Activated CD4-positive, alpha-beta T cell treated with anti-CD3 and anti-CD28 coated beads for 36 hours (primary cell): Measurements from ENCODE around the gene IFNA2. TPM values are rescaled to one million over a fixed set of nuclear protein-coding genes. Genes with fewer than 3 reads are reported as not detected.
"Not testable (repeated sequence)": the region's sequence is repeated elsewhere in the genome, so short reads cannot be mapped to it uniquely, and the experiment has no call there.

Experiments
- ATAC-seq: fragments of 200-7000 bp; cut with Tn5 transposase; one replicate; pipeline ENCODE4 v1.10.0; 2021; ENCODE audit warnings: mild to moderate bottlenecking, moderate library complexity
- CTCF ChIA-PET: fragments of 350-600 bp; sonication (Branson Sonifier 250); formaldehyde crosslinking; loops from one replicate; lab custom pipeline; 2021; ENCODE audit warnings: antibody characterized with exemption; lab: Charles Lee
- POLR2A ChIA-PET: fragments of 350-600 bp; sonication (Branson Sonifier 250); formaldehyde crosslinking; loops from one replicate; lab custom pipeline; 2021; ENCODE audit warnings: antibody characterized with exemption, inconsistent platforms; lab: Charles Lee
- DNase-seq: peaks from one replicate; pipeline ENCODE4 v3.0.0-alpha.2; 2020
- H3K27ac Mint-ChIP-seq: one replicate; pipeline ENCODE4 v1.8.0; 2021; ENCODE audit warnings: mixed read lengths
- H3K27me3 Mint-ChIP-seq: one replicate; pipeline ENCODE4 v1.8.0; 2021; ENCODE audit warnings: mixed read lengths
- H3K36me3 Mint-ChIP-seq: one replicate; pipeline ENCODE4 v1.8.0; 2021; ENCODE audit warnings: low read depth, mixed read lengths
- H3K4me1 Mint-ChIP-seq: one replicate; pipeline ENCODE4 v1.8.0; 2021; ENCODE audit warnings: mixed read lengths
- H3K4me3 Mint-ChIP-seq: one replicate; pipeline ENCODE4 v1.8.0; 2021; ENCODE audit warnings: mild to moderate bottlenecking, moderate library complexity, mixed read lengths
- H3K9me3 Mint-ChIP-seq: one replicate; pipeline ENCODE4 v1.8.0; 2021; ENCODE audit warnings: low read depth, mixed read lengths
- intact Hi-C, 2 experiments: fragments of 100-400 bp; cut with DNase I in 1 of 2; cut with micrococcal nuclease in 1 of 2; formaldehyde crosslinking; loops; one replicate each; pipeline versions ENCODE4 v1.14.2 to v1.15.1; 2022 to 2024; cut with DNase I, micrococcal nuclease
- total RNA-seq, 2 experiments: library from RNA; stranded (reverse); gene quantifications; one replicate each; pipeline ENCODE4 v1.2.3, GENCODE V29; 2021

IFNA2 gene
- total RNA-seq, 2 experiments from 2014 or later, result not detected

GRCh38 chr9:21371467-21371866 lies 13.7 kb downstream of the IFNA2 start:
- H3K9me3 Mint-ChIP-seq, CTCF ChIA-PET, DNase-seq, H3K4me3 Mint-ChIP-seq, H3K27ac Mint-ChIP-seq, intact Hi-C loops, POLR2A ChIA-PET, ATAC-seq, H3K36me3 Mint-ChIP-seq, H3K4me1 Mint-ChIP-seq: not testable (repeated sequence)
- H3K27me3 Mint-ChIP-seq, result peaks cover 18% of the 10 kb centered on the region

GRCh38 chr9:21367957-21368356 lies 17.2 kb downstream of the IFNA2 start, which contains the start of gene IFNA13:
IFNA13 (minus strand) TSS chr9:21368057; CDS start chr9:21368010, 47 bp downstream.
- Mint-ChIP-seq H3K9me3 (no peaks in the 10 kb centered on the region), H3K27ac (no peak within 1 kb of the TSS), H3K4me1 (no peaks in the 10 kb centered on the region), H3K4me3 (no peak within 1 kb of the TSS), H3K27me3 (peaks cover 31% of the 10 kb centered on the region), H3K36me3 (no peaks in the 10 kb centered on the region)
- ChIA-PET CTCF (interaction anchor here (1.1 kb wide), 1 partner anchor 24 kb away, joined by 3 read pairs; no protein-coding TSS in a partner anchor), POLR2A (no interaction called here)
- no peak for DNase-seq
- ATAC-seq, result no peak
- intact Hi-C loops, result no loop called here

GRCh38 chr9:21367169-21367568 lies 18.0 kb downstream of the IFNA2 start:
- CTCF ChIA-PET, DNase-seq, H3K9me3 Mint-ChIP-seq, H3K27ac Mint-ChIP-seq, ATAC-seq, H3K4me1 Mint-ChIP-seq, H3K4me3 Mint-ChIP-seq, H3K36me3 Mint-ChIP-seq, intact Hi-C loops, POLR2A ChIA-PET: not testable (repeated sequence)
- peaks cover 31% of the 10 kb centered on the region for H3K27me3 Mint-ChIP-seq

GRCh38 chr9:21362287-21362686 lies 22.9 kb downstream of the IFNA2 start:
- DNase-seq, result no peak
- H3K4me3 Mint-ChIP-seq, result no peak overlapping the region

GRCh38 chr9:21357479-21358460 lies 27.4 kb downstream of the IFNA2 start:
- CTCF ChIA-PET, result interaction anchor here (1.1 to 1.9 kb wide), 6 partner anchors 14 to 77 kb away, joined by 3 to 8 read pairs (median 4); no protein-coding TSS in a partner anchor
- peaks cover 19% of the 10 kb centered on the region for H3K4me1 Mint-ChIP-seq
- intact Hi-C loops, result loop anchor here (1.0 to 10.0 kb wide), 9 partner anchors 22 to 697 kb away; partner anchors contain the start of gene KLHL9 (in 2 of the 2)
- H3K27ac Mint-ChIP-seq, result peak overlapping the region; percentile 70
- peak; percentile 94 for ATAC-seq
- POLR2A ChIA-PET, result no interaction called here
- H3K27me3 Mint-ChIP-seq, result peaks cover 18% of the 10 kb centered on the region
- DNase-seq, result peak; percentile 40
- peaks cover 8% of the 10 kb centered on the region for H3K9me3 Mint-ChIP-seq
- peak overlapping the region; percentile 35 for H3K4me3 Mint-ChIP-seq
- H3K36me3 Mint-ChIP-seq, result peaks cover 9% of the 10 kb centered on the region

More at GRCh38 chr9:21362287-21362686, 22.9 kb downstream of the IFNA2 start:
- intact Hi-C loops, result no loop called here
- H3K27me3 Mint-ChIP-seq, result peaks cover 21% of the 10 kb centered on the region
- CTCF ChIA-PET, result no interaction called here
- H3K4me1 Mint-ChIP-seq, result peaks cover 14% of the 10 kb centered on the region
- H3K9me3 Mint-ChIP-seq, result no peaks in the 10 kb centered on the region
- H3K36me3 Mint-ChIP-seq, result no peaks in the 10 kb centered on the region
- POLR2A ChIA-PET, result no interaction called here
- no peak for ATAC-seq
- H3K27ac Mint-ChIP-seq, result no peak overlapping the region

GRCh38 chr9:21350787-21351186 lies 34.4 kb downstream of the IFNA2 start, which contains the start of gene IFNA6:
IFNA6 (minus strand) TSS chr9:21350887; CDS start chr9:21350887, 0 bp downstream.
- ATAC-seq (no peak), DNase-seq (no peak)
- H3K4me1 Mint-ChIP-seq, result no peaks in the 10 kb centered on the region
- no peak within 1 kb of the TSS for H3K27ac Mint-ChIP-seq
- peaks cover 33% of the 10 kb centered on the region for H3K27me3 Mint-ChIP-seq
- no peak within 1 kb of the TSS for H3K4me3 Mint-ChIP-seq
- H3K36me3 Mint-ChIP-seq, result peaks cover 9% of the 10 kb centered on the region
- intact Hi-C loops, result loop anchor here in 1 of 2 experiments (10.0 kb wide), 1 partner anchor 704 kb away; no protein-coding TSS in a partner anchor
- ChIA-PET CTCF (interaction anchor here (1.4 to 1.7 kb wide), 2 partner anchors 16 to 24 kb away, joined by 3 to 5 read pairs; no protein-coding TSS in a partner anchor), POLR2A (no interaction called here)
- H3K9me3 Mint-ChIP-seq, result peaks cover 8% of the 10 kb centered on the region

GRCh38 chr9:21348430-21348970 lies 36.7 kb downstream of the IFNA2 start:
- no peak overlapping the region for H3K27ac Mint-ChIP-seq
- POLR2A ChIA-PET, result no interaction called here
- intact Hi-C loops, result no loop called here
- CTCF ChIA-PET, result interaction anchor here (0.7 to 1.8 kb wide), 3 partner anchors 12 to 19 kb away, joined by 3 to 4 read pairs (median 3); no protein-coding TSS in a partner anchor
- H3K36me3 Mint-ChIP-seq, result peaks cover 1% of the 10 kb centered on the region
- H3K4me1 Mint-ChIP-seq, result no peaks in the 10 kb centered on the region
- H3K4me3 Mint-ChIP-seq, result no peak overlapping the region
- H3K9me3 Mint-ChIP-seq, result no peaks in the 10 kb centered on the region
- DNase-seq, result no peak
- H3K27me3 Mint-ChIP-seq, result peaks cover 30% of the 10 kb centered on the region
- ATAC-seq, result no peak

GRCh38 chr9:21340735-21341134 lies 44.5 kb downstream of the IFNA2 start:
- POLR2A ChIA-PET, result no interaction called here
- CTCF ChIA-PET, result interaction anchor here (1.1 kb wide), 1 partner anchor 113 kb away, joined by 3 read pairs; no protein-coding TSS in a partner anchor
- Mint-ChIP-seq H3K4me1 (peaks cover 9% of the 10 kb centered on the region), H3K27me3 (peaks cover 25% of the 10 kb centered on the region), H3K27ac (no peak overlapping the region), H3K4me3 (no peak overlapping the region), H3K9me3 (no peaks in the 10 kb centered on the region), H3K36me3 (no peaks in the 10 kb centered on the region)
- ATAC-seq (no peak), DNase-seq (no peak)
- intact Hi-C loops, result no loop called here

GRCh38 chr9:21336457-21336856 lies 48.7 kb downstream of the IFNA2 start:
- intact Hi-C loops, result loop anchor here (10.0 kb wide), 2 partner anchors 348 to 668 kb away; partner anchors contain the start of gene CDKN2B (in 1 of the 2)
- DNase-seq (no peak), ATAC-seq (no peak)
- Mint-ChIP-seq H3K9me3 (no peaks in the 10 kb centered on the region), H3K4me3 (peak overlapping the region; percentile 86), H3K4me1 (peaks cover 37% of the 10 kb centered on the region), H3K27me3 (peaks cover 7% of the 10 kb centered on the region), H3K27ac (no peak overlapping the region), H3K36me3 (peaks cover 19% of the 10 kb centered on the region)
- CTCF ChIA-PET, result interaction anchor here (0.6 to 1.1 kb wide), 6 partner anchors 10 to 127 kb away, joined by 3 to 10 read pairs (median 4); no protein-coding TSS in a partner anchor
- POLR2A ChIA-PET, result no interaction called here

GRCh38 chr9:21334701-21335632 lies 50.2 kb downstream of the IFNA2 start, which contains the start of gene KLHL9:
KLHL9 (minus strand) TSS chr9:21335404; CDS start chr9:21334859, 545 bp downstream.
- Mint-ChIP-seq H3K4me3 (peak within 1 kb of the TSS; percentile 86), H3K27me3 (peaks cover 4% of the 10 kb centered on the region), H3K36me3 (peaks cover 25% of the 10 kb centered on the region), H3K4me1 (peaks cover 49% of the 10 kb centered on the region), H3K27ac (peak within 1 kb of the TSS; percentile 89), H3K9me3 (no peaks in the 10 kb centered on the region)
- intact Hi-C loops, result loop anchor here (1.0 to 10.0 kb wide), 8 partner anchors 22 to 670 kb away; partner anchors contain the start of genes MTAP (in 2 of the 2) and CDKN2B (in 1 of the 2)
- ATAC-seq (peak; percentile 94), DNase-seq (peak; percentile 94)
- CTCF ChIA-PET, result interaction anchor here (0.5 to 3.2 kb wide), 15 partner anchors 9 to 230 kb away, joined by 3 to 24 read pairs (median 4); no protein-coding TSS in a partner anchor
- POLR2A ChIA-PET, result no interaction called here
